ENCODE data around the gene PARL. TPM values are rescaled to one million over a fixed set of nuclear protein-coding genes. Genes with fewer than 3 reads are reported as not detected.

The PARL gene, protein sequence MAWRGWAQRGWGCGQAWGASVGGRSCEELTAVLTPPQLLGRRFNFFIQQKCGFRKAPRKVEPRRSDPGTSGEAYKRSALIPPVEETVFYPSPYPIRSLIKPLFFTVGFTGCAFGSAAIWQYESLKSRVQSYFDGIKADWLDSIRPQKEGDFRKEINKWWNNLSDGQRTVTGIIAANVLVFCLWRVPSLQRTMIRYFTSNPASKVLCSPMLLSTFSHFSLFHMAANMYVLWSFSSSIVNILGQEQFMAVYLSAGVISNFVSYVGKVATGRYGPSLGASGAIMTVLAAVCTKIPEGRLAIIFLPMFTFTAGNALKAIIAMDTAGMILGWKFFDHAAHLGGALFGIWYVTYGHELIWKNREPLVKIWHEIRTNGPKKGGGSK
- polyA plus RNA-seq (2012; ENCODE audit: insufficient read depth, insufficient read length, low read depth): 106 TPM

GRCh38 chr3:183884427-183885296, at the start of gene PARL:
TSS of gene PARL (minus strand) at chr3:183884880. CDS start at chr3:183884846, 34 bp downstream.
- Histone ChIP-seq H3K4me1 (peaks cover 5% of the 10 kb centered on the region; the same call in 1 of the 2 replicates), H3K36me3 (peaks cover 3% of the 10 kb centered on the region; the same call in 1 of the 2 replicates), H3K4me3 (ENCODE audit: low read depth, low read length) (peak within 1 kb of the TSS; percentile 93), H3K27me3 (no peaks in the 10 kb centered on the region), H3K9me3 (no peaks in the 10 kb centered on the region)
- peak; percentile 90 for TF ChIP-seq CTCF (IDR thresholded peaks at IDR 0.05; ENCODE audit: low read depth, low read length)
- peak; percentile 97 for DNase-seq

DNA sequence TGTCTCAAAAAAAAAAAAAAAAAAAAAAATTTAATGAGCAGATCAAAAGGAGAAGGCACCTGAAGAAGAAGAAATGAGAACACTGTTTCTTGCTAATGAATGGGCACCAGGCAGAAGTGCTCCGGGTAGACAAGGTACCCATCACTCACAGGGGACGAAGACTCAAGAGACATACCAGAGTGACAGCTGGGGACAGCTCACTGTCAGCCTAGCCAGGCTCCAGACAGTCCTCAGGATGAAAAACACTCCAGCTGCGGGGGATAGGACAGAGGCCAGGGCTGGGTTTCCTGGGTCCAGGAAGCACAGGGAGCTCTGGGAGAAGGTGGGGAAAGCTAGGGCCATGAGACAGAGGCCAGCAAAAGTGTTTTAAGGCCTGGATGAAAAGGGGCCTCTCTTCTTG, 48.5 kb upstream of the PARL start:
- no peaks in the 10 kb centered on the region for H3K9me3 ChIP-seq
- no peaks in the 10 kb centered on the region for H3K4me1 ChIP-seq
- peaks cover 28% of the 10 kb centered on the region for H3K36me3 ChIP-seq
- H3K27me3 ChIP-seq: no peaks in the 10 kb centered on the region
- DNase-seq: no peak
- no peak for TF ChIP-seq CTCF (IDR thresholded peaks at IDR 0.05; ENCODE audit: low read depth, low read length)
- no peak overlapping the region for H3K4me3 ChIP-seq (ENCODE audit: low read depth, low read length)

DNA sequence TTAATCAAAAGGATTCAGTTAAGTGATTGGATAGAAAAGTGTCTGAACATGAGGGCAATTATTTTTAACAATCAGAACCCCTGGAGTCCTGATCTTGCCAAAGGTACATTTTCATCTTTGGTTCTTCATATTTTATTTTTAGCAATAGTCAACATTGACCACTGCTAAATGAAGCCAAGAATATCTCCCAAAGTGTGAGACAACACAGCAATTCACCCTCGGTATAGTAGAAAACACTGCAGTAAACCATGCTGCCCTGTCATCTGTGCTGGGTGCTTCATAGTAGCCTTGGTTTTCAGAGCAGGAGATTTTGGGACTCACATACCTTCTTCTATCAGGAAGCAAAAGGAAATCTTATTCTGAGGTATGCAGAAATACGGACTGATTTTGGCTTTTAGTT, 47.2 kb upstream of the PARL start:
- Histone ChIP-seq H3K9me3 (no peaks in the 10 kb centered on the region), H3K27me3 (no peaks in the 10 kb centered on the region), H3K36me3 (peaks cover 25% of the 10 kb centered on the region), H3K4me3 (ENCODE audit: low read depth, low read length) (no peak overlapping the region), H3K4me1 (no peaks in the 10 kb centered on the region)
- TF ChIP-seq CTCF (IDR thresholded peaks at IDR 0.05; ENCODE audit: low read depth, low read length): no peak
- DNase-seq: no peak

- no peak for DNase-seq
- Histone ChIP-seq H3K36me3 (peaks cover 30% of the 10 kb centered on the region), H3K4me1 (no peaks in the 10 kb centered on the region), H3K4me3 (ENCODE audit: low read depth, low read length) (no peak overlapping the region), H3K27me3 (no peaks in the 10 kb centered on the region), H3K9me3 (no peaks in the 10 kb centered on the region)
- TF ChIP-seq CTCF (IDR thresholded peaks at IDR 0.05; ENCODE audit: low read depth, low read length): no peak
Measured at GRCh38 chr3:183930086-183930485, 45.4 kb upstream of the PARL start.

GRCh38 chr3:183927059-183927458, 42.4 kb upstream of the PARL start:
- Histone ChIP-seq H3K4me3 (ENCODE audit: low read depth, low read length) (no peak overlapping the region), H3K9me3 (no peaks in the 10 kb centered on the region), H3K4me1 (no peaks in the 10 kb centered on the region), H3K36me3 (peaks cover 34% of the 10 kb centered on the region), H3K27me3 (no peaks in the 10 kb centered on the region)
- DNase-seq: no peak
- TF ChIP-seq CTCF (IDR thresholded peaks at IDR 0.05; ENCODE audit: low read depth, low read length): no peak
